GM19328 (cell line): ENCODE results near the gene DNAJC24.

Experiments
- ATAC-seq: cut with Tn5 transposase; IDR thresholded peaks from one replicate; pipeline ENCODE4 v1.9.1; 2021; ENCODE audit warnings: mild to moderate bottlenecking, moderate library complexity; ENCODE audit not compliant: unreplicated experiment

Gene DNAJC24

DNA sequence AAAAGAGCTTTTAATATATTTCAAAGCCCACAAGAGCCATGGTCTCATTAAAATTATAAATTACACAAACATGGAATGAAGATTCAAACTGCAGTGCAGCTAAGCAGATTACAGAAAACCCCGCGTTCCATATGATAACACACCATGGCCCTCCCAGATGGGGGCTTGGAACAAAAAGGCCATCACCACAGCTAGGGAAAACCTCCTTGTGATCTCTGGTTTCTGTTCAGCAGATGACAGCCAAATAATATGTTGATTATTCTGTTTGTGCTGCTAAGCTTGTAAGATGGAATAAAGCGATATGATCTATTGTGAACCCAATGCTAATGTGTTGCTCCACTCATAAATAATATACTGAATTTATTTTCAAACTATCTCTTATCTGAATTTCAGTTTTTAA is 111.3 kb downstream of the DNAJC24 start:
- ATAC-seq: no peak
